H9 (cell line): ENCODE measurements around the gene ARHGAP10. TPM values are rescaled to one million over a fixed set of nuclear protein-coding genes. Genes with fewer than 3 reads are reported as not detected.

Experiments used
- DNase-seq: peaks from one replicate; pipeline ENCODE4 v3.0.0-alpha.2; 2017
- H2AFZ ChIP-seq: one replicate; pipeline ENCODE4 v1.6.1; 2013; ENCODE audit warnings: mild to moderate bottlenecking, low read length, control low read depth, moderate library complexity
- H2AK5ac ChIP-seq: 2 replicates; pipeline ENCODE4 v1.6.1; 2013; ENCODE audit warnings: low read length, control low read depth, mixed read lengths; ENCODE audit not compliant: insufficient read length
- H2BK120ac ChIP-seq: one replicate; pipeline ENCODE4 v1.6.1; 2013; ENCODE audit warnings: low read depth, mild to moderate bottlenecking, low read length, control low read depth, inconsistent platforms; ENCODE audit not compliant: poor library complexity, severe bottlenecking
- H2BK12ac ChIP-seq: 2 replicates; pipeline ENCODE4 v1.6.1; 2013; ENCODE audit warnings: low read length, control low read depth, mixed read lengths, low read depth; ENCODE audit not compliant: insufficient read length
- H2BK15ac ChIP-seq: 2 replicates; pipeline ENCODE4 v1.6.1; 2013; ENCODE audit warnings: low read depth, low read length, control low read depth
- H2BK20ac ChIP-seq: one replicate; pipeline ENCODE4 v1.6.1; 2013; ENCODE audit warnings: low read depth, mild to moderate bottlenecking, low read length, control low read depth, inconsistent platforms; ENCODE audit not compliant: poor library complexity, severe bottlenecking
- H2BK5ac ChIP-seq: 2 replicates; pipeline ENCODE4 v1.6.1; 2013; ENCODE audit warnings: low read length, control low read depth, mixed read lengths; ENCODE audit not compliant: insufficient read length
- H3K14ac ChIP-seq: 2 replicates; pipeline ENCODE4 v1.6.1; 2013; ENCODE audit warnings: low read length, control low read depth; ENCODE audit not compliant: insufficient read depth
- H3K18ac ChIP-seq: 2 replicates; pipeline ENCODE4 v1.6.1; 2013; ENCODE audit warnings: low read depth, mild to moderate bottlenecking, mixed read lengths, low read length, control low read depth; ENCODE audit not compliant: insufficient read length
- H3K23ac ChIP-seq: 2 replicates; pipeline ENCODE4 v1.6.1; 2013; ENCODE audit warnings: low read length, control low read depth, mixed read lengths, low read depth; ENCODE audit not compliant: insufficient read length
- H3K23me2 ChIP-seq: 2 replicates; pipeline ENCODE4 v1.6.1; 2013; ENCODE audit warnings: low read depth, mild to moderate bottlenecking, mixed read lengths, low read length, control low read depth; ENCODE audit not compliant: insufficient read length, poor library complexity, severe bottlenecking
- H3K27ac ChIP-seq: 2 replicates; pipeline ENCODE4 v1.5.1; 2013; ENCODE audit warnings: low read length, control low read depth, mixed read lengths, low read depth; ENCODE audit not compliant: insufficient read length
- H3K27me3 ChIP-seq: 2 replicates; pipeline ENCODE4 v1.6.1; 2013; ENCODE audit warnings: low read length, control low read depth, inconsistent platforms; ENCODE audit not compliant: insufficient read depth
- H3K4ac ChIP-seq: 2 replicates; pipeline ENCODE4 v1.6.1; 2013; ENCODE audit warnings: low read depth, mild to moderate bottlenecking, control low read depth, inconsistent platforms, low read length, moderate library complexity
- H3K4me1 ChIP-seq: 2 replicates; pipeline ENCODE4 v1.6.1; 2013; ENCODE audit warnings: low read length, control low read depth, inconsistent platforms; ENCODE audit not compliant: insufficient read depth
- H3K4me2 ChIP-seq: 2 replicates; pipeline ENCODE4 v1.6.1; 2013; ENCODE audit warnings: low read length, control low read depth, mixed read lengths; ENCODE audit not compliant: insufficient read length, insufficient read depth
- H3K56ac ChIP-seq: 2 replicates; pipeline ENCODE4 v1.6.1; 2013; ENCODE audit warnings: low read depth, mild to moderate bottlenecking, mixed read lengths, low read length, control low read depth; ENCODE audit not compliant: insufficient read length
- H3K79me1 ChIP-seq: 2 replicates; pipeline ENCODE4 v1.6.1; 2013; ENCODE audit warnings: low read depth, mild to moderate bottlenecking, moderate library complexity, low read length, control low read depth, inconsistent platforms; ENCODE audit not compliant: insufficient read depth, poor library complexity, severe bottlenecking
- H3K79me2 ChIP-seq: 2 replicates; pipeline ENCODE4 v1.6.1; 2013; ENCODE audit warnings: low read length, control low read depth, inconsistent platforms; ENCODE audit not compliant: insufficient read depth
- H3K9ac ChIP-seq: 2 replicates; pipeline ENCODE4 v1.6.1; 2013; ENCODE audit warnings: low read length, control low read depth, mixed read lengths; ENCODE audit not compliant: insufficient read length; ENCODE audit errors: extremely low read depth
- H3K9me3 ChIP-seq: one replicate; pipeline ENCODE4 v1.6.1; 2013; ENCODE audit warnings: low read depth, low read length, inconsistent platforms; ENCODE audit not compliant: control insufficient read depth
- H3T11ph ChIP-seq: one replicate; pipeline ENCODE4 v1.6.1; 2013; ENCODE audit warnings: mild to moderate bottlenecking, low read length, control low read depth, inconsistent platforms
- H4K20me1 ChIP-seq: one replicate; pipeline ENCODE4 v1.6.1; 2013; ENCODE audit not compliant: control insufficient read depth, insufficient read length, insufficient read depth
- H4K5ac ChIP-seq: 2 replicates; pipeline ENCODE4 v1.6.1; 2013; ENCODE audit warnings: low read depth, mild to moderate bottlenecking, mixed read lengths, low read length, control low read depth; ENCODE audit not compliant: insufficient read length
- H4K8ac ChIP-seq: replicated peaks from 2 replicates; pipeline ENCODE4 v1.6.1; 2013; ENCODE audit warnings: low read length, control low read depth, mixed read lengths, low read depth; ENCODE audit not compliant: insufficient read length
- H4K91ac ChIP-seq: 2 replicates; pipeline ENCODE4 v1.6.1; 2013; ENCODE audit warnings: low read depth, mild to moderate bottlenecking, moderate library complexity, mixed read lengths, low read length, control low read depth; ENCODE audit not compliant: insufficient read length
- H3K27ac Mint-ChIP-seq, 3 experiments: 2 replicates in 2 of 3; 3 replicates in 1 of 3; pipeline ENCODE4 v1.8.0; 2020 to 2021; ENCODE audit warnings: mixed read lengths in 3 of 3, mild to moderate bottlenecking in 1 of 3, moderate library complexity in 1 of 3
- H3K27me3 Mint-ChIP-seq: 2 replicates; pipeline ENCODE4 v1.8.0; 2021; ENCODE audit warnings: low read depth, mild to moderate bottlenecking, moderate library complexity, mixed read lengths
- H3K36me3 Mint-ChIP-seq, 3 experiments: 2 replicates in 2 of 3; 3 replicates in 1 of 3; pipeline ENCODE4 v1.8.0; 2020 to 2021; ENCODE audit warnings: low read depth in 3 of 3, mixed read lengths in 3 of 3; ENCODE audit not compliant: insufficient read depth in 1 of 3
- H3K4me1 Mint-ChIP-seq, 2 experiments: 2 replicates each; pipeline ENCODE4 v1.8.0; 2020; ENCODE audit warnings: mixed read lengths in 2 of 2
- H3K4me3 Mint-ChIP-seq, 2 experiments: 2 replicates in 1 of 2; 3 replicates in 1 of 2; pipeline ENCODE4 v1.8.0; 2020 to 2021; ENCODE audit warnings: mild to moderate bottlenecking in 2 of 2, mixed read lengths in 2 of 2, moderate library complexity in 1 of 2
- H3K9me3 Mint-ChIP-seq, 2 experiments: 2 replicates in 1 of 2; 3 replicates in 1 of 2; pipeline ENCODE4 v1.8.0; 2020; ENCODE audit warnings: mild to moderate bottlenecking in 2 of 2, mixed read lengths in 2 of 2, moderate library complexity in 1 of 2
- WGBS: extraction: QIAGEN DNeasy Blood & Tissue Kit; methylation state at CpG from one replicate; pipeline ENCODE4 v1.1.7; 2013; ENCODE audit warnings: missing lambda C conversion rate, low lambda C conversion rate, mixed read lengths; ENCODE audit not compliant: insufficient read length; ENCODE audit errors: extremely low coverage; 5-methylcytosine and 5-hydroxymethylcytosine counted together
- total RNA-seq: library from RNA; stranded (reverse); gene quantifications from 2 replicates; pipeline ENCODE4 v1.2.1, GENCODE V29; 2021
- TF ChIP-seq, protein P1 (sequence below): fragments of 200-600 bp; sonication (generic); conservative IDR thresholded peaks from 3 replicates; pipeline ENCODE4 v1.8.0; 2021; ENCODE audit warnings: antibody characterized with exemption, mild to moderate bottlenecking

The ARHGAP10 gene
- total RNA-seq, 1 experiment from 2014 or later = 7.8 TPM

- no peak overlapping the region for H2AFZ ChIP-seq
- H2AK5ac ChIP-seq = no peak overlapping the region
- no peak overlapping the region for H3K4ac ChIP-seq
- H3K79me2 ChIP-seq = no peaks in the 10 kb centered on the region
- no peak overlapping the region for H3K14ac ChIP-seq
- H3K4me1 ChIP-seq = no peaks in the 10 kb centered on the region
- H3K27ac Mint-ChIP-seq = no peak overlapping the region
- peaks cover 4 to 12% of the 10 kb centered on the region in 2 experiments; a peak in 1 of 4 replicates for H3K4me1 Mint-ChIP-seq
- H3K9me3 Mint-ChIP-seq = no peaks in the 10 kb centered on the region
- H4K91ac ChIP-seq = no peak overlapping the region
- no peak overlapping the region for H2BK5ac ChIP-seq
- no peak for DNase-seq
- no peak overlapping the region for H4K8ac ChIP-seq
- H3K56ac ChIP-seq = no peak overlapping the region
- no peak overlapping the region for H2BK120ac ChIP-seq
- no peak overlapping the region for H2BK12ac ChIP-seq
- H3K9ac ChIP-seq = no peak overlapping the region
- H2BK20ac ChIP-seq = no peak overlapping the region
- no peaks in the 10 kb centered on the region for H3K23me2 ChIP-seq
- no peaks in the 10 kb centered on the region for H3K9me3 ChIP-seq
- no peak overlapping the region for H3K23ac ChIP-seq
- H3K79me1 ChIP-seq = no peaks in the 10 kb centered on the region
- H3K27me3 ChIP-seq = no peaks in the 10 kb centered on the region
- H4K5ac ChIP-seq = no peak overlapping the region
- H3K18ac ChIP-seq = no peak overlapping the region
- no CpG with 5 or more reads among the region's 3 CpGs for WGBS
- no peak overlapping the region for H3T11ph ChIP-seq
- H3K27me3 Mint-ChIP-seq = no peaks in the 10 kb centered on the region
- H3K4me2 ChIP-seq = no peak overlapping the region
- H3K27ac ChIP-seq = no peak overlapping the region
- H3K36me3 Mint-ChIP-seq = no peaks in the 10 kb centered on the region
- H2BK15ac ChIP-seq = no peak overlapping the region
- TF ChIP-seq, protein P1, sequence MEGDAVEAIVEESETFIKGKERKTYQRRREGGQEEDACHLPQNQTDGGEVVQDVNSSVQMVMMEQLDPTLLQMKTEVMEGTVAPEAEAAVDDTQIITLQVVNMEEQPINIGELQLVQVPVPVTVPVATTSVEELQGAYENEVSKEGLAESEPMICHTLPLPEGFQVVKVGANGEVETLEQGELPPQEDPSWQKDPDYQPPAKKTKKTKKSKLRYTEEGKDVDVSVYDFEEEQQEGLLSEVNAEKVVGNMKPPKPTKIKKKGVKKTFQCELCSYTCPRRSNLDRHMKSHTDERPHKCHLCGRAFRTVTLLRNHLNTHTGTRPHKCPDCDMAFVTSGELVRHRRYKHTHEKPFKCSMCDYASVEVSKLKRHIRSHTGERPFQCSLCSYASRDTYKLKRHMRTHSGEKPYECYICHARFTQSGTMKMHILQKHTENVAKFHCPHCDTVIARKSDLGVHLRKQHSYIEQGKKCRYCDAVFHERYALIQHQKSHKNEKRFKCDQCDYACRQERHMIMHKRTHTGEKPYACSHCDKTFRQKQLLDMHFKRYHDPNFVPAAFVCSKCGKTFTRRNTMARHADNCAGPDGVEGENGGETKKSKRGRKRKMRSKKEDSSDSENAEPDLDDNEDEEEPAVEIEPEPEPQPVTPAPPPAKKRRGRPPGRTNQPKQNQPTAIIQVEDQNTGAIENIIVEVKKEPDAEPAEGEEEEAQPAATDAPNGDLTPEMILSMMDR = no peak
- H3K4me3 Mint-ChIP-seq = no peak overlapping the region
- H4K20me1 ChIP-seq = no peaks in the 10 kb centered on the region
These were observed 41.6 kb downstream of the ARHGAP10 start for GRCh38 chr4:147773261-147774184.
